Measurements from ENCODE around the gene ENKD1.

The ENKD1 gene

GRCh38 chr16:67641779-67642708, 24.5 kb downstream of the ENKD1 start:
- Histone ChIP-seq H3K27me3 (ENCODE audit: control insufficient read depth in 1 of 2, insufficient read depth in 1 of 2, low read length in 2 of 2) (peaks cover 18 to 30% of the 10 kb centered on the region in 2 experiments), H3K23ac (ENCODE audit: low read length in 2 of 2) (no peak overlapping the region), H3K4me2 (ENCODE audit: low read length, poor library complexity, severe bottlenecking) (no peak overlapping the region), H3K4ac (ENCODE audit: low read depth in 1 of 2, low read length in 2 of 2) (no peak overlapping the region), H2AFZ (ENCODE audit: low read depth, low read length) (no peak overlapping the region), H3K4me1 (ENCODE audit: control insufficient read depth, insufficient read depth, low read depth, low read length) (peaks cover 8% of the 10 kb centered on the region), H3K27ac (ENCODE audit: low read length, poor library complexity, severe bottlenecking) (no peak overlapping the region), H3K36me3 (ENCODE audit: control insufficient read depth in 1 of 2, insufficient read depth in 2 of 2, low read depth in 1 of 2, low read length in 2 of 2) (peaks cover 21 to 23% of the 10 kb centered on the region in 2 experiments), H2AK5ac (ENCODE audit: low read length, severe bottlenecking) (no peak overlapping the region), H2BK5ac (ENCODE audit: low read depth, low read length, poor library complexity, severe bottlenecking) (no peak overlapping the region), H4K91ac (ENCODE audit: low read length) (no peak overlapping the region), H3K4me3 (ENCODE audit: insufficient read depth in 1 of 2, low read depth in 1 of 2, low read length in 2 of 2) (no peak overlapping the region), H3K18ac (ENCODE audit: low read depth in 1 of 2, low read length in 2 of 2) (no peak overlapping the region), H4K8ac (ENCODE audit: low read length) (no peak overlapping the region), H3K14ac (ENCODE audit: low read length in 2 of 2) (no peak overlapping the region), H2BK12ac (ENCODE audit: low read length in 2 of 2) (no peak overlapping the region), H2BK120ac (ENCODE audit: low read depth, low read length) (no peak overlapping the region), H3K9me3 (ENCODE audit: control insufficient read depth, low read length) (no peaks in the 10 kb centered on the region), H3K9ac (ENCODE audit: low read length) (no peak overlapping the region), H3K79me1 (replicated peaks; ENCODE audit: low read length, poor library complexity, severe bottlenecking) (no peaks in the 10 kb centered on the region), H2BK15ac (ENCODE audit: low read depth, poor library complexity, severe bottlenecking) (no peak overlapping the region)
- no peak for DNase-seq
- 89% methylated on average over 10 of the region's 10 CpGs for WGBS

- Histone ChIP-seq H2BK5ac (ENCODE audit: low read depth, low read length, poor library complexity, severe bottlenecking) (no peak overlapping the region), H3K9ac (ENCODE audit: low read length) (no peak overlapping the region), H3K23ac (ENCODE audit: low read length in 2 of 2) (no peak overlapping the region), H2BK12ac (ENCODE audit: low read length in 2 of 2) (no peak overlapping the region), H4K8ac (ENCODE audit: low read length) (no peak overlapping the region), H3K27me3 (ENCODE audit: control insufficient read depth in 1 of 2, insufficient read depth in 1 of 2, low read length in 2 of 2) (no peaks in the 10 kb centered on the region), H2BK120ac (ENCODE audit: low read depth, low read length) (no peak overlapping the region), H3K4me1 (ENCODE audit: control insufficient read depth, insufficient read depth, low read depth, low read length) (no peaks in the 10 kb centered on the region), H4K91ac (ENCODE audit: low read length) (no peak overlapping the region), H3K18ac (ENCODE audit: low read depth in 1 of 2, low read length in 2 of 2) (no peak overlapping the region), H3K4ac (ENCODE audit: low read depth in 1 of 2, low read length in 2 of 2) (no peak overlapping the region), H3K14ac (ENCODE audit: low read length in 2 of 2) (no peak overlapping the region), H3K27ac (ENCODE audit: low read length, poor library complexity, severe bottlenecking) (no peak overlapping the region), H3K9me3 (ENCODE audit: control insufficient read depth, low read length) (no peaks in the 10 kb centered on the region), H2AFZ (ENCODE audit: low read depth, low read length) (no peak overlapping the region), H3K4me2 (ENCODE audit: low read length, poor library complexity, severe bottlenecking) (no peak overlapping the region), H3K4me3 (ENCODE audit: insufficient read depth in 1 of 2, low read depth in 1 of 2, low read length in 2 of 2) (no peak overlapping the region), H2AK5ac (ENCODE audit: low read length, severe bottlenecking) (no peak overlapping the region), H2BK15ac (ENCODE audit: low read depth, poor library complexity, severe bottlenecking) (no peak overlapping the region), H3K79me1 (replicated peaks; ENCODE audit: low read length, poor library complexity, severe bottlenecking) (peaks cover 18% of the 10 kb centered on the region), H3K36me3 (ENCODE audit: control insufficient read depth in 1 of 2, insufficient read depth in 2 of 2, low read depth in 1 of 2, low read length in 2 of 2) (peaks cover 46 to 49% of the 10 kb centered on the region in 2 experiments)
- DNase-seq, result no peak
- WGBS, result 95% methylated on average over 12 of the region's 12 CpGs
These were observed 28.9 kb downstream of the ENKD1 start for GRCh38 chr16:67637625-67638024.

GRCh38 chr16:67636713-67637112, 29.8 kb downstream of the ENKD1 start:
- Histone ChIP-seq H3K9me3 (ENCODE audit: control insufficient read depth, low read length) (no peaks in the 10 kb centered on the region), H3K79me1 (replicated peaks; ENCODE audit: low read length, poor library complexity, severe bottlenecking) (peaks cover 24% of the 10 kb centered on the region), H2AFZ (ENCODE audit: low read depth, low read length) (no peak overlapping the region), H2BK120ac (ENCODE audit: low read depth, low read length) (no peak overlapping the region), H2BK12ac (ENCODE audit: low read length in 2 of 2) (no peak overlapping the region), H2AK5ac (ENCODE audit: low read length, severe bottlenecking) (no peak overlapping the region), H3K27ac (ENCODE audit: low read length, poor library complexity, severe bottlenecking) (no peak overlapping the region), H3K4me3 (ENCODE audit: insufficient read depth in 1 of 2, low read depth in 1 of 2, low read length in 2 of 2) (no peak overlapping the region), H3K18ac (ENCODE audit: low read depth in 1 of 2, low read length in 2 of 2) (no peak overlapping the region), H4K8ac (ENCODE audit: low read length) (no peak overlapping the region), H3K36me3 (ENCODE audit: control insufficient read depth in 1 of 2, insufficient read depth in 2 of 2, low read depth in 1 of 2, low read length in 2 of 2) (peaks cover 52 to 53% of the 10 kb centered on the region in 2 experiments), H4K91ac (ENCODE audit: low read length) (no peak overlapping the region), H2BK5ac (ENCODE audit: low read depth, low read length, poor library complexity, severe bottlenecking) (no peak overlapping the region), H3K23ac (ENCODE audit: low read length in 2 of 2) (no peak overlapping the region), H3K4me2 (ENCODE audit: low read length, poor library complexity, severe bottlenecking) (no peak overlapping the region), H3K27me3 (ENCODE audit: control insufficient read depth in 1 of 2, insufficient read depth in 1 of 2, low read length in 2 of 2) (no peaks in the 10 kb centered on the region), H3K4ac (ENCODE audit: low read depth in 1 of 2, low read length in 2 of 2) (no peak overlapping the region), H3K14ac (ENCODE audit: low read length in 2 of 2) (no peak overlapping the region), H3K9ac (ENCODE audit: low read length) (no peak overlapping the region), H2BK15ac (ENCODE audit: low read depth, poor library complexity, severe bottlenecking) (no peak overlapping the region), H3K4me1 (ENCODE audit: control insufficient read depth, insufficient read depth, low read depth, low read length) (no peaks in the 10 kb centered on the region)
- 98% methylated on average over 8 of the region's 8 CpGs for WGBS
- DNase-seq, result no peak

- WGBS, result 93% methylated on average over 5 of the region's 7 CpGs
- no peak overlapping the region for H4K91ac ChIP-seq (ENCODE audit: low read length)
These were observed 34.0 kb downstream of the ENKD1 start for GRCh38 chr16:67632415-67633172.

More at GRCh38 chr16:67632415-67633172, 34.0 kb downstream of the ENKD1 start:
- Histone ChIP-seq H3K4me1 (ENCODE audit: control insufficient read depth, insufficient read depth, low read depth, low read length) (no peaks in the 10 kb centered on the region), H3K9me3 (ENCODE audit: control insufficient read depth, low read length) (no peaks in the 10 kb centered on the region), H3K27ac (ENCODE audit: low read length, poor library complexity, severe bottlenecking) (no peak overlapping the region), H3K23ac (ENCODE audit: low read length in 2 of 2) (no peak overlapping the region), H2BK5ac (ENCODE audit: low read depth, low read length, poor library complexity, severe bottlenecking) (no peak overlapping the region), H3K4me3 (ENCODE audit: insufficient read depth in 1 of 2, low read depth in 1 of 2, low read length in 2 of 2) (no peak overlapping the region), H3K4me2 (ENCODE audit: low read length, poor library complexity, severe bottlenecking) (no peak overlapping the region), H3K36me3 (ENCODE audit: control insufficient read depth in 1 of 2, insufficient read depth in 2 of 2, low read depth in 1 of 2, low read length in 2 of 2) (peaks cover 58 to 62% of the 10 kb centered on the region in 2 experiments), H3K9ac (ENCODE audit: low read length) (no peak overlapping the region), H2BK12ac (ENCODE audit: low read length in 2 of 2) (no peak overlapping the region), H3K27me3 (ENCODE audit: control insufficient read depth in 1 of 2, insufficient read depth in 1 of 2, low read length in 2 of 2) (no peaks in the 10 kb centered on the region), H3K18ac (ENCODE audit: low read depth in 1 of 2, low read length in 2 of 2) (no peak overlapping the region), H2AK5ac (ENCODE audit: low read length, severe bottlenecking) (no peak overlapping the region), H3K79me1 (replicated peaks; ENCODE audit: low read length, poor library complexity, severe bottlenecking) (peaks cover 31% of the 10 kb centered on the region), H2AFZ (ENCODE audit: low read depth, low read length) (no peak overlapping the region), H3K4ac (ENCODE audit: low read depth in 1 of 2, low read length in 2 of 2) (no peak overlapping the region), H2BK15ac (ENCODE audit: low read depth, poor library complexity, severe bottlenecking) (no peak overlapping the region), H2BK120ac (ENCODE audit: low read depth, low read length) (no peak overlapping the region), H3K14ac (ENCODE audit: low read length in 2 of 2) (no peak overlapping the region), H4K8ac (ENCODE audit: low read length) (no peak overlapping the region)
- DNase-seq, result peak; percentile 10

Measured in mesenchymal stem cell (in vitro differentiated cells and primary cell).